HepG2 (cell line): Measurements from ENCODE around the gene FIS1. TPM values are rescaled to one million over a fixed set of nuclear protein-coding genes. Genes with fewer than 3 reads are reported as not detected.

Experiments used
- BCL6 ChIP-seq: IDR thresholded peaks from 2 replicates; pipeline ENCODE4 v1.6.1; 2016; ENCODE audit warnings: missing genetic modification reagents, missing compliant biosample characterization
- ELF4 ChIP-seq: sonication (generic); formaldehyde crosslinking; IDR thresholded peaks from 2 replicates; pipeline ENCODE4 v1.5.0; 2020; ENCODE audit warnings: missing genetic modification reagents, mild to moderate bottlenecking, moderate library complexity, borderline replicate concordance
- HNRNPLL ChIP-seq: fragments of 200-400 bp; formaldehyde crosslinking; IDR thresholded peaks from 2 replicates; pipeline ENCODE4 v1.6.1; 2017; ENCODE audit warnings: mild to moderate bottlenecking, low read depth, low read length; ENCODE audit not compliant: poor library complexity, severe bottlenecking
- KDM2A ChIP-seq: sonication (generic); formaldehyde crosslinking; IDR thresholded peaks from 2 replicates; pipeline ENCODE4 v1.4.0; 2020; ENCODE audit warnings: low read depth, missing genetic modification reagents, borderline replicate concordance
- MYNN ChIP-seq: sonication (generic); formaldehyde crosslinking; IDR thresholded peaks from 2 replicates; pipeline ENCODE4 v1.4.0; 2020; ENCODE audit warnings: mild to moderate bottlenecking, low read depth, missing genetic modification reagents
- RBM39 ChIP-seq: fragments of 200-400 bp; formaldehyde crosslinking; IDR thresholded peaks from one replicate; pipeline ENCODE4 v1.6.1; 2018; ENCODE audit warnings: antibody characterized with exemption, mild to moderate bottlenecking, low read depth, low read length; ENCODE audit not compliant: poor library complexity, severe bottlenecking
- REXO4 ChIP-seq: sonication (generic); formaldehyde crosslinking; IDR thresholded peaks from 2 replicates; pipeline ENCODE4 v1.8.0; 2022; ENCODE audit warnings: missing genetic modification reagents, mild to moderate bottlenecking, borderline replicate concordance
- TEAD3 ChIP-seq: optimal IDR thresholded peaks from 2 replicates; pipeline ENCODE3; 2016; ENCODE audit warnings: borderline replicate concordance
- WIZ ChIP-seq: sonication (generic); formaldehyde crosslinking; IDR thresholded peaks from 2 replicates; pipeline ENCODE4 v1.5.1; 2020; ENCODE audit warnings: mild to moderate bottlenecking, missing genetic modification reagents
- ZFAT ChIP-seq: sonication (generic); formaldehyde crosslinking; conservative IDR thresholded peaks from 2 replicates; pipeline ENCODE4 v1.8.1; 2023; ENCODE audit warnings: missing genetic modification reagents, inconsistent platforms
- ZNF335 ChIP-seq: sonication (generic); formaldehyde crosslinking; IDR thresholded peaks from 2 replicates; pipeline ENCODE4 v1.4.0; 2020; ENCODE audit warnings: missing genetic modification reagents
- ZNF768 ChIP-seq: sonication (generic); formaldehyde crosslinking; IDR thresholded peaks from 2 replicates; pipeline ENCODE4 v1.4.0; 2020; ENCODE audit warnings: missing genetic modification reagents
- ZSCAN9 ChIP-seq: IDR thresholded peaks from 2 replicates; pipeline ENCODE4 v1.6.1; 2016; ENCODE audit warnings: borderline replicate concordance
- polyA plus RNA-seq, 8 experiments: library from polyadenylated mRNA; depleted of rRNA in 3 of 8; stranded (reverse) in 7 of 8; unstranded in 1 of 8; fragments of >200 nt; fragmentation: Illumina TruSeq in 4 of 8; extraction: Trizol in 4 of 8; gene quantifications; 2 replicates each; pipeline versions ENCODE4 v1.2.1 to v1.2.3, GENCODE V29; 2011 to 2016; ENCODE audit warnings: low read depth in 4 of 8, missing spikeins in 1 of 8, mixed read lengths in 1 of 8; ENCODE audit not compliant: insufficient read depth in 1 of 8
- total RNA-seq, 5 experiments: library from RNA; depleted of rRNA; stranded (reverse); fragments of >200 nt; fragmentation: Illumina TruSeq; extraction: Trizol; gene quantifications; 2 replicates each; pipeline ENCODE4 v1.2.3, GENCODE V29; 2016; ENCODE audit warnings: low read depth in 1 of 5
- TF ChIP-seq, protein P1 (sequence below): sonication (generic); formaldehyde crosslinking; IDR thresholded peaks from 2 replicates; pipeline ENCODE4 v1.5.1; 2020; ENCODE audit warnings: missing genetic modification reagents, mild to moderate bottlenecking, borderline replicate concordance
- TF ChIP-seq, protein P2 (sequence below): sonication (generic); formaldehyde crosslinking; IDR thresholded peaks from 2 replicates; pipeline ENCODE4 v1.4.0; 2020; ENCODE audit warnings: missing genetic modification reagents
- TF ChIP-seq, protein P3 (sequence below): sonication (generic); formaldehyde crosslinking; IDR thresholded peaks from 2 replicates; pipeline ENCODE4 v1.4.0; 2020; ENCODE audit warnings: mild to moderate bottlenecking, missing genetic modification reagents
- TF ChIP-seq, protein P4 (sequence below): sonication (generic); formaldehyde crosslinking; IDR thresholded peaks from 2 replicates; pipeline ENCODE4 v1.5.1; 2020; ENCODE audit warnings: mild to moderate bottlenecking, missing genetic modification reagents, moderate library complexity

Gene FIS1
- total and polyA plus RNA-seq, 2 of the 13 experiments (the other 11 are each of a cell fraction or from before 2014, with no cell fraction given): 97.5 to 101 TPM

DNA sequence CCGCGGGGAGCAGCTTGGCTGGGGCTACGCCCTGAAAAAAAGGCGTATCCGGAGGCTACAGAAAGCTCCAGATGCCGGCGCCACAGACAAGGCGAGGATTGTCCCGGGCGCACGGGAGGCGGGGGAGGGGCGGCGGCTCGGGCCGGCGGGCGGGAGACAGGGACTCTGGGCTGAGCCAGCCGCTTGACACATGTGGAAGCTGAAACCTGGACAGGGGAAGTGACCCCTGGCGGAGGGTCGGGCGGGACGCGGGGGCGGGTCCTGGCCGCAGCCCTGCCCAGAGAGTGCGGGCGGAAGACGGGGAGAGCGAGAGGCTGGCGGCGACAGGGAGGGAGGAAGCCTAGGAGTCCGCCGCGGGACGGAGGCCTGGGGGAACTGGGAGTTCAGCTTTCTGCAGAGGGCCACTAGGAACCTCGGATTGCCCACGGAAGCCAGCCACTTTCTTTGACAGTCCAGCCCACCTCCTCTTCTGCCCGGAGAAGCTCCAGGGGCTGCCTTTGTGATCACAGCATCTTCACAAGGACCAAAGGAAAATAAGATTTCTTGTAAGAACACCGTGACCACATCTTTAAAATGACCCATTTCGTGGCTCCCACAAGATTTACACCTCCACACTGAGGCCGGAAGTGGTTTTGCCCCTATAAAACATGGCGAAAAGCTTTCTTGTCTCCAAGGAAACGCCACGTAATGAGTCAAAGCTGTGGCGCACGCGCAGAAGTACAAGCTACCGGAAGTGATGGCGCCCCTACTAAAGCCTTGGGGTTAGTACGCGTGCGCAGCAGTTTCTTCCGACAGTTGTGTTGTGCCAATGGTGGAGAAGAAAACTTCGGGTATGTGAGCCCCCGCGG is 27.3 kb downstream of the FIS1 start, which contains the start of the genes PLOD3 and ZNHIT1 (continued):
- TF ChIP-seq ZSCAN9 (CRISPR knock-in tag) (0 out of 2 replicates have a peak, but pooled peaks have one; percentile 17), TEAD3 (CRISPR knock-in tag) (peak; percentile 26), REXO4 (CRISPR knock-in tag) (no peak), WIZ (CRISPR knock-in tag) (no peak), ZNF768 (CRISPR knock-in tag) (no peak; the same call in 1 of the 2 replicates), ZFAT (CRISPR knock-in tag) (no peak), BCL6 (CRISPR knock-in tag) (peak; percentile 54; the same call in 1 of the 2 replicates), ZNF335 (CRISPR knock-in tag) (peak; percentile 45; the same call in 1 of the 2 replicates), MYNN (no peak), KDM2A (CRISPR knock-in tag) (peak; percentile 67), ELF4 (CRISPR knock-in tag) (no peak), HNRNPLL (peak; percentile 55), RBM39 (peak; percentile 75)
- TF ChIP-seq, protein P1, sequence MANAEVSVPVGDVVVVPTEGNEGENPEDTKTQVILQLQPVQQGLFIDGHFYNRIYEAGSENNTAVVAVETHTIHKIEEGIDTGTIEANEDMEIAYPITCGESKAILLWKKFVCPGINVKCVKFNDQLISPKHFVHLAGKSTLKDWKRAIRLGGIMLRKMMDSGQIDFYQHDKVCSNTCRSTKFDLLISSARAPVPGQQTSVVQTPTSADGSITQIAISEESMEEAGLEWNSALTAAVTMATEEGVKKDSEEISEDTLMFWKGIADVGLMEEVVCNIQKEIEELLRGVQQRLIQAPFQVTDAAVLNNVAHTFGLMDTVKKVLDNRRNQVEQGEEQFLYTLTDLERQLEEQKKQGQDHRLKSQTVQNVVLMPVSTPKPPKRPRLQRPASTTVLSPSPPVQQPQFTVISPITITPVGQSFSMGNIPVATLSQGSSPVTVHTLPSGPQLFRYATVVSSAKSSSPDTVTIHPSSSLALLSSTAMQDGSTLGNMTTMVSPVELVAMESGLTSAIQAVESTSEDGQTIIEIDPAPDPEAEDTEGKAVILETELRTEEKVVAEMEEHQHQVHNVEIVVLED (CRISPR knock-in tag): peak; percentile 55; the same call in 1 of the 2 replicates
- TF ChIP-seq, protein P2, sequence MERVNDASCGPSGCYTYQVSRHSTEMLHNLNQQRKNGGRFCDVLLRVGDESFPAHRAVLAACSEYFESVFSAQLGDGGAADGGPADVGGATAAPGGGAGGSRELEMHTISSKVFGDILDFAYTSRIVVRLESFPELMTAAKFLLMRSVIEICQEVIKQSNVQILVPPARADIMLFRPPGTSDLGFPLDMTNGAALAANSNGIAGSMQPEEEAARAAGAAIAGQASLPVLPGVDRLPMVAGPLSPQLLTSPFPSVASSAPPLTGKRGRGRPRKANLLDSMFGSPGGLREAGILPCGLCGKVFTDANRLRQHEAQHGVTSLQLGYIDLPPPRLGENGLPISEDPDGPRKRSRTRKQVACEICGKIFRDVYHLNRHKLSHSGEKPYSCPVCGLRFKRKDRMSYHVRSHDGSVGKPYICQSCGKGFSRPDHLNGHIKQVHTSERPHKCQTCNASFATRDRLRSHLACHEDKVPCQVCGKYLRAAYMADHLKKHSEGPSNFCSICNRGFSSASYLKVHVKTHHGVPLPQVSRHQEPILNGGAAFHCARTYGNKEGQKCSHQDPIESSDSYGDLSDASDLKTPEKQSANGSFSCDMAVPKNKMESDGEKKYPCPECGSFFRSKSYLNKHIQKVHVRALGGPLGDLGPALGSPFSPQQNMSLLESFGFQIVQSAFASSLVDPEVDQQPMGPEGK (CRISPR knock-in tag): peak; percentile 72; the same call in 1 of the 2 replicates
- TF ChIP-seq, protein P3, sequence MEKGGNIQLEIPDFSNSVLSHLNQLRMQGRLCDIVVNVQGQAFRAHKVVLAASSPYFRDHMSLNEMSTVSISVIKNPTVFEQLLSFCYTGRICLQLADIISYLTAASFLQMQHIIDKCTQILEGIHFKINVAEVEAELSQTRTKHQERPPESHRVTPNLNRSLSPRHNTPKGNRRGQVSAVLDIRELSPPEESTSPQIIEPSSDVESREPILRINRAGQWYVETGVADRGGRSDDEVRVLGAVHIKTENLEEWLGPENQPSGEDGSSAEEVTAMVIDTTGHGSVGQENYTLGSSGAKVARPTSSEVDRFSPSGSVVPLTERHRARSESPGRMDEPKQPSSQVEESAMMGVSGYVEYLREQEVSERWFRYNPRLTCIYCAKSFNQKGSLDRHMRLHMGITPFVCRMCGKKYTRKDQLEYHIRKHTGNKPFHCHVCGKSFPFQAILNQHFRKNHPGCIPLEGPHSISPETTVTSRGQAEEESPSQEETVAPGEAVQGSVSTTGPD (CRISPR knock-in tag): no peak
- TF ChIP-seq, protein P4, sequence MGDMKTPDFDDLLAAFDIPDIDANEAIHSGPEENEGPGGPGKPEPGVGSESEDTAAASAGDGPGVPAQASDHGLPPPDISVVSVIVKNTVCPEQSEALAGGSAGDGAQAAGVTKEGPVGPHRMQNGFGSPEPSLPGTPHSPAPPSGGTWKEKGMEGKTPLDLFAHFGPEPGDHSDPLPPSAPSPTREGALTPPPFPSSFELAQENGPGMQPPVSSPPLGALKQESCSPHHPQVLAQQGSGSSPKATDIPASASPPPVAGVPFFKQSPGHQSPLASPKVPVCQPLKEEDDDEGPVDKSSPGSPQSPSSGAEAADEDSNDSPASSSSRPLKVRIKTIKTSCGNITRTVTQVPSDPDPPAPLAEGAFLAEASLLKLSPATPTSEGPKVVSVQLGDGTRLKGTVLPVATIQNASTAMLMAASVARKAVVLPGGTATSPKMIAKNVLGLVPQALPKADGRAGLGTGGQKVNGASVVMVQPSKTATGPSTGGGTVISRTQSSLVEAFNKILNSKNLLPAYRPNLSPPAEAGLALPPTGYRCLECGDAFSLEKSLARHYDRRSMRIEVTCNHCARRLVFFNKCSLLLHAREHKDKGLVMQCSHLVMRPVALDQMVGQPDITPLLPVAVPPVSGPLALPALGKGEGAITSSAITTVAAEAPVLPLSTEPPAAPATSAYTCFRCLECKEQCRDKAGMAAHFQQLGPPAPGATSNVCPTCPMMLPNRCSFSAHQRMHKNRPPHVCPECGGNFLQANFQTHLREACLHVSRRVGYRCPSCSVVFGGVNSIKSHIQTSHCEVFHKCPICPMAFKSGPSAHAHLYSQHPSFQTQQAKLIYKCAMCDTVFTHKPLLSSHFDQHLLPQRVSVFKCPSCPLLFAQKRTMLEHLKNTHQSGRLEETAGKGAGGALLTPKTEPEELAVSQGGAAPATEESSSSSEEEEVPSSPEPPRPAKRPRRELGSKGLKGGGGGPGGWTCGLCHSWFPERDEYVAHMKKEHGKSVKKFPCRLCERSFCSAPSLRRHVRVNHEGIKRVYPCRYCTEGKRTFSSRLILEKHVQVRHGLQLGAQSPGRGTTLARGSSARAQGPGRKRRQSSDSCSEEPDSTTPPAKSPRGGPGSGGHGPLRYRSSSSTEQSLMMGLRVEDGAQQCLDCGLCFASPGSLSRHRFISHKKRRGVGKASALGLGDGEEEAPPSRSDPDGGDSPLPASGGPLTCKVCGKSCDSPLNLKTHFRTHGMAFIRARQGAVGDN (CRISPR knock-in tag): peak; percentile 84
